HepG2 (cell line): ENCODE results near the gene RHOC. TPM values are rescaled to one million over a fixed set of nuclear protein-coding genes. Genes with fewer than 3 reads are reported as not detected.

ENCODE experiments used
- ATF7-NPFF ChIP-seq: sonication (generic); formaldehyde crosslinking; IDR thresholded peaks from 2 replicates; pipeline ENCODE4 v1.8.1; 2023; ENCODE audit warnings: mild to moderate bottlenecking, low read depth, missing genetic modification reagents, moderate library complexity
- DNMT1 ChIP-seq: sonication (generic); formaldehyde crosslinking; IDR thresholded peaks from 2 replicates; pipeline ENCODE4 v1.5.1; 2020; ENCODE audit warnings: mild to moderate bottlenecking, missing genetic modification reagents
- HDAC1 ChIP-seq: sonication (generic); formaldehyde crosslinking; IDR thresholded peaks from 2 replicates; pipeline ENCODE4 v1.5.1; 2020; ENCODE audit warnings: mild to moderate bottlenecking, missing genetic modification reagents
- HDAC6 ChIP-seq: fragments of 200-600 bp; sonication (generic); IDR thresholded peaks from 2 replicates; pipeline ENCODE4 v1.7.0; 2017; ENCODE audit warnings: mild to moderate bottlenecking, antibody characterized with exemption, low read length, low read depth
- KAT8 ChIP-seq: IDR thresholded peaks from 2 replicates; pipeline ENCODE4 v1.6.1; 2016; ENCODE audit warnings: missing genetic modification reagents, missing compliant biosample characterization
- MEIS1 ChIP-seq: sonication (generic); formaldehyde crosslinking; IDR thresholded peaks from 2 replicates; pipeline ENCODE4 v1.9.0; 2021; ENCODE audit warnings: mild to moderate bottlenecking, missing genetic modification reagents, moderate library complexity, borderline replicate concordance
- NFE2L1 ChIP-seq: sonication (generic); formaldehyde crosslinking; IDR thresholded peaks from 2 replicates; pipeline ENCODE4 v1.4.0; 2020; ENCODE audit warnings: missing genetic modification reagents, mild to moderate bottlenecking, borderline replicate concordance
- NR2F1 ChIP-seq, 2 experiments: fragments of 450-650 bp in 1 of 2; formaldehyde crosslinking in 1 of 2; IDR thresholded peaks; 2 replicates each; pipeline versions ENCODE4 v1.5.0 to v1.6.1; 2016 to 2020; ENCODE audit warnings: mild to moderate bottlenecking in 1 of 2, missing compliant biosample characterization in 1 of 2, missing genetic modification reagents in 1 of 2, moderate library complexity in 1 of 2
- NRL ChIP-seq: sonication (generic); formaldehyde crosslinking; IDR thresholded peaks from 2 replicates; pipeline ENCODE4 v1.5.0; 2020; ENCODE audit warnings: missing genetic modification reagents, mild to moderate bottlenecking, moderate library complexity, borderline replicate concordance
- ZKSCAN5 ChIP-seq: sonication (generic); formaldehyde crosslinking; IDR thresholded peaks from 2 replicates; pipeline ENCODE4 v1.5.1; 2020; ENCODE audit warnings: mild to moderate bottlenecking, missing genetic modification reagents
- ZKSCAN8 ChIP-seq: IDR thresholded peaks from 2 replicates; pipeline ENCODE4 v1.6.1; 2016; ENCODE audit warnings: borderline replicate concordance, missing genetic modification reagents, missing compliant biosample characterization
- ZNF124 ChIP-seq: sonication (generic); formaldehyde crosslinking; IDR thresholded peaks from 2 replicates; pipeline ENCODE4 v1.4.0; 2020; ENCODE audit warnings: missing genetic modification reagents
- ZNF224 ChIP-seq: sonication (generic); formaldehyde crosslinking; IDR thresholded peaks from 2 replicates; pipeline ENCODE4 v1.5.0; 2020; ENCODE audit warnings: mild to moderate bottlenecking, missing genetic modification reagents
- ZNF292 ChIP-seq: sonication (generic); formaldehyde crosslinking; IDR thresholded peaks from 2 replicates; pipeline ENCODE4 v1.8.1; 2022; ENCODE audit warnings: mild to moderate bottlenecking, low read depth, missing genetic modification reagents, borderline replicate concordance
- ZNF3 ChIP-seq: IDR thresholded peaks from 2 replicates; pipeline ENCODE4 v1.7.0; 2017; ENCODE audit warnings: inconsistent platforms
- ZNF451 ChIP-seq: sonication (generic); formaldehyde crosslinking; IDR thresholded peaks from 2 replicates; pipeline ENCODE4 v1.5.0; 2020; ENCODE audit warnings: mild to moderate bottlenecking, missing genetic modification reagents
- ZSCAN31 ChIP-seq: sonication (generic); formaldehyde crosslinking; IDR thresholded peaks from 2 replicates; pipeline ENCODE4 v1.5.0; 2020; ENCODE audit warnings: low read depth, mild to moderate bottlenecking, missing genetic modification reagents
- polyA plus RNA-seq, 8 experiments: library from polyadenylated mRNA; depleted of rRNA in 3 of 8; stranded (reverse) in 7 of 8; unstranded in 1 of 8; fragments of >200 nt; fragmentation: Illumina TruSeq in 4 of 8; extraction: Trizol in 4 of 8; gene quantifications; 2 replicates each; pipeline versions ENCODE4 v1.2.1 to v1.2.3, GENCODE V29; 2011 to 2016; ENCODE audit warnings: low read depth in 4 of 8, missing spikeins in 1 of 8, mixed read lengths in 1 of 8; ENCODE audit not compliant: insufficient read depth in 1 of 8
- total RNA-seq, 5 experiments: library from RNA; depleted of rRNA; stranded (reverse); fragments of >200 nt; fragmentation: Illumina TruSeq; extraction: Trizol; gene quantifications; 2 replicates each; pipeline ENCODE4 v1.2.3, GENCODE V29; 2016; ENCODE audit warnings: low read depth in 1 of 5
- TF ChIP-seq, protein P1 (sequence below): IDR thresholded peaks from 2 replicates; pipeline ENCODE4 v1.6.1; 2016; ENCODE audit warnings: missing compliant biosample characterization, missing genetic modification reagents, borderline replicate concordance
- TF ChIP-seq, protein P2 (sequence below): IDR thresholded peaks from 2 replicates; pipeline ENCODE4 v1.6.1; 2016; ENCODE audit warnings: low read depth
- TF ChIP-seq, protein P3 (sequence below): sonication (generic); formaldehyde crosslinking; IDR thresholded peaks from 2 replicates; pipeline ENCODE4 v1.4.0; 2020; ENCODE audit warnings: mild to moderate bottlenecking, missing genetic modification reagents
- TF ChIP-seq, protein P4 (sequence below): sonication (generic); formaldehyde crosslinking; IDR thresholded peaks from 2 replicates; pipeline ENCODE4 v1.5.0; 2020; ENCODE audit warnings: mild to moderate bottlenecking, missing genetic modification reagents
- TF ChIP-seq, protein P5 (sequence below): IDR thresholded peaks from 2 replicates; pipeline ENCODE4 v1.6.1; 2012; ENCODE audit warnings: inconsistent platforms

The RHOC gene
- total and polyA plus RNA-seq, 2 of the 13 experiments (the other 11 are each of a cell fraction or from before 2014, with no cell fraction given) = 64.3 to 182 TPM

DNA sequence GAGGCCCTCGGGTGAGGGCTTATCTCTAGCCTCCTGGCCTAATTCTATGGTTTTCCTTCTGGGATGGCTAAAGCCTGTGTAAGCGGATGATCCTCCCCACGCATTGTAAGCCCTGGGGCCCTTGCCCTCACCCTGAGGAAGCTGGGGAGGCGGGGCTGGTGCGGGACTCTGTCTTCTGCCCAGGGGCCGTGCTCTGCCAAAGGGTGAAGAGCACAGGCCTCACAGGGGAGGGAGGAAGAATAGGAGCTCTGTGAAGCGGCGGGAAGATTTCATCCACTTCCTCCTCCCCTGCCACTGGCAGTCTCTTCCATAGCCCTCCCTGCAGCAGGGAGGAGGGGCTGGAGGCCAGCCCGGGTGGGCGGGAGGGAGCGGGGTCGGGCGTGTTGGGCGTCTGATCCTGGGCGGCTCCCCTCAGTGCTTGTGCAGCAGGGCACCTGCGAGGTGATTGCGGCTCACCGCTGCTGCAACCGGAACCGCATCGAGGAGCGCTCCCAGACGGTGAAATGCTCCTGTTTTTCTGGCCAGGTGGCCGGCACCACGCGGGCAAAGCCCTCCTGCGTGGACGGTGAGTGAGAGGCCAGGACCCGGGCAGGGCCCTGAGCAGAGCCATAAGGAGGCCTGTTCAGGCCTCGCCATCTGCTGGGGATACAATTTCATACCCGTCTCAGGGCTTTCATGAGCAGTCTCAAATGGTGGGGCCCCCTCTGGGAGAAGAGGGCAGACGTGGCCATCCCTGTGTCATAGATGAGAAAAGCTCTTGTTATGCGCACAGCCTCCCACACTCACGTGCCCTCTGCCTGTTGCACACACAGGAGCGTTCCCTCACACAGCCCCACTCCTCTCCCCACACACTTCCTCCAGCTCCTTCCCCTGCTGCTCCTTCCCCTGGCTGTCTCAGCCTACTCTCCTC is 15.9 kb upstream of the RHOC start (continued):
- TF ChIP-seq, protein P1, sequence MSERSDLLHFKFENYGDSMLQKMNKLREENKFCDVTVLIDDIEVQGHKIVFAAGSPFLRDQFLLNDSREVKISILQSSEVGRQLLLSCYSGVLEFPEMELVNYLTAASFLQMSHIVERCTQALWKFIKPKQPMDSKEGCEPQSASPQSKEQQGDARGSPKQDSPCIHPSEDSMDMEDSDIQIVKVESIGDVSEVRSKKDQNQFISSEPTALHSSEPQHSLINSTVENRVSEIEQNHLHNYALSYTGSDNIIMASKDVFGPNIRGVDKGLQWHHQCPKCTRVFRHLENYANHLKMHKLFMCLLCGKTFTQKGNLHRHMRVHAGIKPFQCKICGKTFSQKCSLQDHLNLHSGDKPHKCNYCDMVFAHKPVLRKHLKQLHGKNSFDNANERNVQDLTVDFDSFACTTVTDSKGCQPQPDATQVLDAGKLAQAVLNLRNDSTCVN (CRISPR knock-in tag) = no peak
- no peak for TF ChIP-seq ATF7-NPFF (CRISPR knock-in tag)
- no peak for TF ChIP-seq ZNF451
- 0 out of 2 replicates have a peak, but pooled peaks have one; percentile 31 for TF ChIP-seq ZNF292 (CRISPR knock-in tag)
- TF ChIP-seq, protein P2, sequence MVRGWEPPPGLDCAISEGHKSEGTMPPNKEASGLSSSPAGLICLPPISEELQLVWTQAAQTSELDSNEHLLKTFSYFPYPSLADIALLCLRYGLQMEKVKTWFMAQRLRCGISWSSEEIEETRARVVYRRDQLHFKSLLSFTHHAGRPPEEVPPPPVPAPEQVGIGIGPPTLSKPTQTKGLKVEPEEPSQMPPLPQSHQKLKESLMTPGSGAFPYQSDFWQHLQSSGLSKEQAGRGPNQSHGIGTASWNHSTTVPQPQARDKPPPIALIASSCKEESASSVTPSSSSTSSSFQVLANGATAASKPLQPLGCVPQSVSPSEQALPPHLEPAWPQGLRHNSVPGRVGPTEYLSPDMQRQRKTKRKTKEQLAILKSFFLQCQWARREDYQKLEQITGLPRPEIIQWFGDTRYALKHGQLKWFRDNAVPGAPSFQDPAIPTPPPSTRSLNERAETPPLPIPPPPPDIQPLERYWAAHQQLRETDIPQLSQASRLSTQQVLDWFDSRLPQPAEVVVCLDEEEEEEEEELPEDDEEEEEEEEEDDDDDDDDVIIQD (CRISPR knock-in tag) = no peak
- TF ChIP-seq HDAC1 (CRISPR knock-in tag) = no peak
- TF ChIP-seq HDAC6 = no peak
- no peak for TF ChIP-seq MEIS1 (CRISPR knock-in tag)
- TF ChIP-seq ZNF3 (CRISPR knock-in tag) = no peak
- TF ChIP-seq NRL (CRISPR knock-in tag) = no peak
- no peak for TF ChIP-seq ZNF224 (CRISPR knock-in tag)
- TF ChIP-seq ZKSCAN5 (CRISPR knock-in tag) = no peak
- no peak for TF ChIP-seq DNMT1 (CRISPR knock-in tag)
- TF ChIP-seq ZNF124 (CRISPR knock-in tag) = no peak
- TF ChIP-seq, protein P3, sequence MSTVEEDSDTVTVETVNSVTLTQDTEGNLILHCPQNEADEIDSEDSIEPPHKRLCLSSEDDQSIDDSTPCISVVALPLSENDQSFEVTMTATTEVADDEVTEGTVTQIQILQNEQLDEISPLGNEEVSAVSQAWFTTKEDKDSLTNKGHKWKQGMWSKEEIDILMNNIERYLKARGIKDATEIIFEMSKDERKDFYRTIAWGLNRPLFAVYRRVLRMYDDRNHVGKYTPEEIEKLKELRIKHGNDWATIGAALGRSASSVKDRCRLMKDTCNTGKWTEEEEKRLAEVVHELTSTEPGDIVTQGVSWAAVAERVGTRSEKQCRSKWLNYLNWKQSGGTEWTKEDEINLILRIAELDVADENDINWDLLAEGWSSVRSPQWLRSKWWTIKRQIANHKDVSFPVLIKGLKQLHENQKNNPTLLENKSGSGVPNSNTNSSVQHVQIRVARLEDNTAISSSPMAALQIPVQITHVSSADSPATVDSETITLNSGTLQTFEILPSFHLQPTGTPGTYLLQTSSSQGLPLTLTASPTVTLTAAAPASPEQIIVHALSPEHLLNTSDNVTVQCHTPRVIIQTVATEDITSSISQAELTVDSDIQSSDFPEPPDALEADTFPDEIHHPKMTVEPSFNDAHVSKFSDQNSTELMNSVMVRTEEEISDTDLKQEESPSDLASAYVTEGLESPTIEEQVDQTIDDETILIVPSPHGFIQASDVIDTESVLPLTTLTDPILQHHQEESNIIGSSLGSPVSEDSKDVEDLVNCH (CRISPR knock-in tag) = no peak
- no peak for TF ChIP-seq NFE2L1 (CRISPR knock-in tag)
- TF ChIP-seq ZKSCAN8 (CRISPR knock-in tag) = no peak
- TF ChIP-seq, protein P4, sequence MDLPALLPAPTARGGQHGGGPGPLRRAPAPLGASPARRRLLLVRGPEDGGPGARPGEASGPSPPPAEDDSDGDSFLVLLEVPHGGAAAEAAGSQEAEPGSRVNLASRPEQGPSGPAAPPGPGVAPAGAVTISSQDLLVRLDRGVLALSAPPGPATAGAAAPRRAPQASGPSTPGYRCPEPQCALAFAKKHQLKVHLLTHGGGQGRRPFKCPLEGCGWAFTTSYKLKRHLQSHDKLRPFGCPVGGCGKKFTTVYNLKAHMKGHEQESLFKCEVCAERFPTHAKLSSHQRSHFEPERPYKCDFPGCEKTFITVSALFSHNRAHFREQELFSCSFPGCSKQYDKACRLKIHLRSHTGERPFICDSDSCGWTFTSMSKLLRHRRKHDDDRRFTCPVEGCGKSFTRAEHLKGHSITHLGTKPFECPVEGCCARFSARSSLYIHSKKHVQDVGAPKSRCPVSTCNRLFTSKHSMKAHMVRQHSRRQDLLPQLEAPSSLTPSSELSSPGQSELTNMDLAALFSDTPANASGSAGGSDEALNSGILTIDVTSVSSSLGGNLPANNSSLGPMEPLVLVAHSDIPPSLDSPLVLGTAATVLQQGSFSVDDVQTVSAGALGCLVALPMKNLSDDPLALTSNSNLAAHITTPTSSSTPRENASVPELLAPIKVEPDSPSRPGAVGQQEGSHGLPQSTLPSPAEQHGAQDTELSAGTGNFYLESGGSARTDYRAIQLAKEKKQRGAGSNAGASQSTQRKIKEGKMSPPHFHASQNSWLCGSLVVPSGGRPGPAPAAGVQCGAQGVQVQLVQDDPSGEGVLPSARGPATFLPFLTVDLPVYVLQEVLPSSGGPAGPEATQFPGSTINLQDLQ (CRISPR knock-in tag) = no peak
- TF ChIP-seq, protein P5, sequence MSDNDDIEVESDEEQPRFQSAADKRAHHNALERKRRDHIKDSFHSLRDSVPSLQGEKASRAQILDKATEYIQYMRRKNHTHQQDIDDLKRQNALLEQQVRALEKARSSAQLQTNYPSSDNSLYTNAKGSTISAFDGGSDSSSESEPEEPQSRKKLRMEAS = 0 out of 2 replicates have a peak, but pooled peaks have one; percentile 27
- no peak for TF ChIP-seq KAT8 (CRISPR knock-in tag)
- TF ChIP-seq ZSCAN31 (CRISPR knock-in tag) = no peak
- no peak for TF ChIP-seq NR2F1 (CRISPR knock-in tag; IDR thresholded peaks at IDR 0.05)
